ENCODE results near the gene KCNK18.

DNA sequence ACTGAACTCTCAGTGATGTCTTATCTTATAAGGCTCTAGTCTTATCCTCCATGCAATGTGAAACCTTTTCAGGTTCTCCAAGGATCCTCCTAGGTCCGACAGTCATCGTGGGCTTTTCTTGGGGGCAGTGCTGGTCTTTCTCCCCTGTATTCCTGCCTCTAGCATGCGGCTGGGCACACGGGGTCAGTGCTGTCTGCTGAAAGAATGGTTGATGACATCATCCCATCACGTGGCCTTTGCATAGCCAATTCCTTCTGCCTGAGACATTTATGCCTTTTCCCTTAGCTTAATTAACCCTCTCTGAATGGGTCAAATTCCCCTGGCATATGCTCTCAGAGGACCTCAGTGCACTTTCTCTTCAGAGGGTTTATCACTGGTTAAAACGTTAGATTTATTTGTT, 27.0 kb upstream of the KCNK18 start:
- TF ChIP-seq POLR2AphosphoS5 (IDR thresholded peaks at IDR 0.05; ENCODE audit: borderline replicate concordance, low read depth, low read length): no peak
- no peak for TF ChIP-seq EZH2 (IDR thresholded peaks at IDR 0.05)
